ENCODE measurements around the gene RD3L. TPM values are rescaled to one million over a fixed set of nuclear protein-coding genes. Genes with fewer than 3 reads are reported as not detected.

Gene RD3L
- total RNA-seq, 3 donors from 2014 or later, result not detected

DNA sequence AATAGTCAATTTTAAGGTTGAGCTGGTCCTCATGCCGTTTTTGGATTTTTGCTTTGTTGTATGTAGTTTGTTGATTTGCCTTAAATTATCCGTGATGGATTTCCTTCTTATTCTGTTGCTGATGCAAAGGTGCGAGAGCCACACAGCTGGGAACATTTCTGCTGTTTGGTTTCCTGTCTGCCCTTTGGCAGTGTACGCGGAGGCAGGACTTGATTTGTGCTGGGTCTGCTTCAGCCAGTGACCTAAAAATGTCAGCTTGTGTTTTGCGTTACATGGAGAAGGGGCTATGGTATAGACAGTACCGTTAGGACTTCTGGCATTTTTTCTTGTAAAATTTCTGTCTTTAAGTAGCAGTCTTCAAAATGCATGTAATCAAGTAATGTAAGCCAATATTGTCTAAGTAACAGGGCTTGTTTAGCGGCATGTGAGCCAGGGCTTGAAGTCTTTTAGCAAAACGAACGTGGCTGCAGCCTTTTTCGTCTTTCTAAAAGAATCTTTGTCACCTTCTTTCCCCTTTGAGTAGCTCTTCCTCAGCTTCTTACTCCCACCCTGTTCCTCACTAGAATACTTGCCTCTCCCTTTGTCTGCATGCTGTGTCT, 18.2 kb upstream of the RD3L start:
- H3K9me3 ChIP-seq, result no peaks in the 10 kb centered on the region
- no peaks in the 10 kb centered on the region for H3K4me1 ChIP-seq (ENCODE audit: low read depth)
- DNase-seq (no peak), ATAC-seq (no peak)
- no peaks in the 10 kb centered on the region for H3K36me3 ChIP-seq (ENCODE audit: low read depth)
- H3K4me3 ChIP-seq, result no peak overlapping the region
- TF ChIP-seq, protein P1, sequence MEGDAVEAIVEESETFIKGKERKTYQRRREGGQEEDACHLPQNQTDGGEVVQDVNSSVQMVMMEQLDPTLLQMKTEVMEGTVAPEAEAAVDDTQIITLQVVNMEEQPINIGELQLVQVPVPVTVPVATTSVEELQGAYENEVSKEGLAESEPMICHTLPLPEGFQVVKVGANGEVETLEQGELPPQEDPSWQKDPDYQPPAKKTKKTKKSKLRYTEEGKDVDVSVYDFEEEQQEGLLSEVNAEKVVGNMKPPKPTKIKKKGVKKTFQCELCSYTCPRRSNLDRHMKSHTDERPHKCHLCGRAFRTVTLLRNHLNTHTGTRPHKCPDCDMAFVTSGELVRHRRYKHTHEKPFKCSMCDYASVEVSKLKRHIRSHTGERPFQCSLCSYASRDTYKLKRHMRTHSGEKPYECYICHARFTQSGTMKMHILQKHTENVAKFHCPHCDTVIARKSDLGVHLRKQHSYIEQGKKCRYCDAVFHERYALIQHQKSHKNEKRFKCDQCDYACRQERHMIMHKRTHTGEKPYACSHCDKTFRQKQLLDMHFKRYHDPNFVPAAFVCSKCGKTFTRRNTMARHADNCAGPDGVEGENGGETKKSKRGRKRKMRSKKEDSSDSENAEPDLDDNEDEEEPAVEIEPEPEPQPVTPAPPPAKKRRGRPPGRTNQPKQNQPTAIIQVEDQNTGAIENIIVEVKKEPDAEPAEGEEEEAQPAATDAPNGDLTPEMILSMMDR (IDR thresholded peaks at IDR 0.05), result no peak
- intact Hi-C loops (cut with DNase I, micrococcal nuclease), result no loop called here

DNA sequence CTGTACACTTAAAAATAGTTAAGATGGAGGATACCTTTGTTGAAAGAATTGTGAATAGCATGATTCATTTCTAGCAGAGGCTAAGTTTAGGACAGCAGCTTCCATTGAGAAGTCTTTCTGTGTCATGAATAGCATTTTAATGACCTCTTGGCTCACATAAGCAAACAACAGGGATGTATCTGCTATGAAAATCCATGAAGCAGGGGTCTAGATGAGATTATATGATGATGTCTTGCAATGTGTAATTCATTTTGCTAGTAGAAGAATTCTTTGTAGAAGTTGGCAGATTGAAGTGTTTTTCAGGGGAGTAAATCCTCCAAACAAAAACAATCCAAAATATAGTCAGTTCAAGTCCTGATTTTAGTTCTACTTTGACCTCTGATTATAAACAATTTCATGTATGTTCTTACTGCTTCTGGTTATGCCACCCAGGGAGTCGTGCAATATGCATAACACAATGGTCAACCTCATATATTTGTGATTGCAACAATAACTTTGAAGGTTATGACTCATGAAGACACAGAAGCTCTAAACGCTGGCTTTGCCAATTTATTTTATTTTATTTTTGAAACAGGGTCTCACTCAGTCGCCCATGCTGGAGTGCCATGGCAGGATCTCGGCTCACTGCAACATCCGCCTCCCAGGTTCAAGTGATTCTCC, 6.9 kb upstream of the RD3L start:
- no peaks in the 10 kb centered on the region for H3K36me3 ChIP-seq (ENCODE audit: low read depth)
- no peak overlapping the region for H3K4me3 ChIP-seq
- DNase-seq (no peak), ATAC-seq (peak; percentile 52)
- TF ChIP-seq, protein P1 (IDR thresholded peaks at IDR 0.05), result no peak
- H3K9me3 ChIP-seq, result no peaks in the 10 kb centered on the region
- no peaks in the 10 kb centered on the region for H3K4me1 ChIP-seq (ENCODE audit: low read depth)
- intact Hi-C loops (cut with DNase I, micrococcal nuclease), result no loop called here

DNA sequence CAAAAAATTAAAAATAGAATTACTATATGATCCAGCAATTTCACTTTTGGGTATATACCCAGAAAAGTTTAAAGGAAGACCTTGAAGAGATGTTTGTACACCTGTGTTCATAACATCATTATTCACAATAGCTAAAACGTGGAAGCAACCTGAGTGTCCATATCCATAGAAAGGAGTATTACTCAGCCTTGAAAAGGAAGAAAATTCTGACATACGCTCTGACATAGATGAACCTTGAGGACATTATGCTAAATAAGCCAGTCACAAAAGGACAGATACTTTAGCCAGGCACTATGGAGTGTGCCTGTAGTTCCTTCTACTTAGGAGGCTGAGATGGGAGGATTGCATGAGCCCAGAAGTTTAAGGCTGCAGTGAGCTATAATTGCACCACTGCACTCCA, 6.1 kb upstream of the RD3L start:
- Histone ChIP-seq H3K9me3 (no peaks in the 10 kb centered on the region), H3K4me1 (ENCODE audit: low read depth) (no peaks in the 10 kb centered on the region), H3K4me3 (no peak overlapping the region), H3K36me3 (ENCODE audit: low read depth) (no peaks in the 10 kb centered on the region)
- no peak for ATAC-seq
- DNase-seq, result no peak
- intact Hi-C loops (cut with DNase I, micrococcal nuclease), result no loop called here
- TF ChIP-seq, protein P1 (IDR thresholded peaks at IDR 0.05), result no peak

DNA sequence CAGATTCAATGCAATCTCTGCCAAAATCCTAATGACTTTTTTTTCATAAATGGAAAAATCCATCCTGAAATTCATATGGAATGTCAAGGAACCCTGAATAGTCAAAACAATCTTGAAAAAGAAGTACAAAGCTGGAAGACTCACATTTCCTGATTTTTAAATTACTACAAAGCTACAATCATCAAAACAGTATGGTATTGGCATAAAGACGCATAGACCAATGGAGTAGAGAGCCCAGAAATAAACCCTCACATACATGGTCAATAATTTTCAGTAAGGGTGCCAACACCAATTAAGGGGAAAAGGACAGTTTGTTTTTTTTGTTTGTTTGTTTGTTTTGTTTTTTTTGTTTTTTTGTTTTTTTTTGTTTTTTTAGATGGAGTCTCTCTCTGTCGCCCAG, 4.6 kb upstream of the RD3L start:
- Histone ChIP-seq H3K9me3 (no peaks in the 10 kb centered on the region), H3K4me1 (ENCODE audit: low read depth) (no peaks in the 10 kb centered on the region), H3K4me3 (no peak overlapping the region), H3K36me3 (ENCODE audit: low read depth) (no peaks in the 10 kb centered on the region)
- intact Hi-C loops (cut with DNase I, micrococcal nuclease), result no loop called here
- DNase-seq (no peak), ATAC-seq (no peak)
- TF ChIP-seq, protein P1 (IDR thresholded peaks at IDR 0.05), result no peak

DNA sequence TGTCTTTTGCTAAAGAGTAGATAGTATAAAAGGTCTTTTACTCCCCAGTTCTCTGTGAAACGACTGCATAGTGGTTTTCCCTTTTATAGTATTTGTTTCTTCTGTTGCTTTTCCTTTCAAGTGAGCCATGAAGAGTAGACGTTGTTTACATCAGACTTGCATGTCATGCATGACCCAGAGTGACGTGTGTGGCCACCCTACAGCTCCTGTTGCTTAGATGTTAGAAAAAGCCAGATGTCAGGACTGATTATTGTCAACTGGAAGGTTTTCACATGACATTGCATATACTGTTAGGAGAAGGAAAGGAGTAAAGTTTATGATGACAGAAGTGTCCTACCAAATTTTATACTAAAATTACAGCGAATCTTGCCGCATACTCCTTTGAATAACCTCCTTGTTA, 1.3 kb upstream of the RD3L start:
- DNase-seq, result no peak
- TF ChIP-seq, protein P1 (IDR thresholded peaks at IDR 0.05), result no peak

More for the DNA sequence above, 1.3 kb upstream of the RD3L start:
- intact Hi-C loops (cut with DNase I, micrococcal nuclease), result no loop called here
- no peak for ATAC-seq
- no peaks in the 10 kb centered on the region for H3K9me3 ChIP-seq
- H3K4me1 ChIP-seq (ENCODE audit: low read depth), result no peaks in the 10 kb centered on the region
- H3K36me3 ChIP-seq (ENCODE audit: low read depth), result no peaks in the 10 kb centered on the region
- H3K4me3 ChIP-seq, result no peak overlapping the region

All from mucosa of descending colon (tissue), 3 donors.